Loucy (cell line): ENCODE results near the gene GTF2F2.

Experiments used
- CTCF ChIP-seq: fragments of 200-600 bp; sonication (generic); conservative IDR thresholded peaks from 2 replicates; pipeline ENCODE4 v1.5.1; 2014; ENCODE audit warnings: mild to moderate bottlenecking, antibody characterized with exemption, low read length
- EZH2phosphoT487 ChIP-seq: fragments of 200-600 bp; IDR thresholded peaks from 2 replicates; pipeline ENCODE4 v1.6.1; 2018; ENCODE audit warnings: antibody characterized with exemption, mild to moderate bottlenecking, moderate library complexity, borderline replicate concordance

- TF ChIP-seq CTCF = no peak
- TF ChIP-seq EZH2phosphoT487 = no peak
These were observed 19.6 kb upstream of the GTF2F2 start for GRCh38 chr13:45100573-45101262.
